A549 (cell line): ENCODE data around the gene ENHO.

ENCODE experiments used
- BHLHE40 ChIP-seq: IDR thresholded peaks from 2 replicates; pipeline ENCODE4 v1.6.1; 2012; ENCODE audit warnings: low read depth, low read length, inconsistent platforms
- CBX2 ChIP-seq: fragments of 200-600 bp; sonication (generic); IDR thresholded peaks from 2 replicates; pipeline ENCODE4 v1.6.1; 2016; ENCODE audit warnings: low read depth, mild to moderate bottlenecking, borderline replicate concordance
- CHD2 ChIP-seq: fragments of 150-350 bp; IDR thresholded peaks from 2 replicates; pipeline ENCODE4 v1.6.1; 2014; ENCODE audit warnings: low read length; ENCODE audit not compliant: partially characterized antibody
- CTCF ChIP-seq: fragments of >200 bp; sonication (Bioruptor Twin); formaldehyde crosslinking; IDR thresholded peaks from 3 replicates; pipeline ENCODE4 v1.5.1; 2016
- EHMT2 ChIP-seq: fragments of 200-600 bp; sonication (generic); IDR thresholded peaks from 2 replicates; pipeline ENCODE4 v1.6.1; 2016; ENCODE audit warnings: antibody characterized with exemption, low read depth, mild to moderate bottlenecking, moderate library complexity
- ELK1 ChIP-seq: fragments of 150-350 bp; IDR thresholded peaks from 2 replicates; pipeline ENCODE4 v1.6.1; 2014; ENCODE audit warnings: low read depth, mild to moderate bottlenecking, low read length
- MAFK ChIP-seq: fragments of 450-650 bp; IDR thresholded peaks from 2 replicates; pipeline ENCODE4 v1.6.1; 2014; ENCODE audit not compliant: partially characterized antibody
- POLR2A ChIP-seq: IDR thresholded peaks from 2 replicates; pipeline ENCODE4 v1.6.1; 2012; ENCODE audit warnings: mild to moderate bottlenecking, low read length
- RAD21 ChIP-seq, 2 experiments: fragments of >200 bp in 1 of 2; sonication (Bioruptor Twin) in 1 of 2; formaldehyde crosslinking in 1 of 2; IDR thresholded peaks in 1 of 2; conservative IDR thresholded peaks in 1 of 2; 2 replicates in 1 of 2; 3 replicates in 1 of 2; pipeline ENCODE4 v1.6.1; 2012 to 2018; ENCODE audit warnings: inconsistent platforms in 1 of 2
- RARB ChIP-seq: fragments of 250-450 bp; sonication (Bioruptor Pico); IDR thresholded peaks from 2 replicates; pipeline ENCODE4 v1.8.0; 2021; ENCODE audit warnings: mild to moderate bottlenecking, moderate library complexity
- ZSCAN20 ChIP-seq: fragments of 250-450 bp; sonication (Bioruptor Pico); IDR thresholded peaks from 2 replicates; pipeline ENCODE4 v1.8.0; 2022; ENCODE audit warnings: mild to moderate bottlenecking, moderate library complexity
- TF ChIP-seq, protein P1 (sequence below): fragments of 200-600 bp; sonication (generic); IDR thresholded peaks from 2 replicates; pipeline ENCODE4 v1.6.1; 2016; ENCODE audit warnings: antibody characterized with exemption, mild to moderate bottlenecking, moderate library complexity

DNA sequence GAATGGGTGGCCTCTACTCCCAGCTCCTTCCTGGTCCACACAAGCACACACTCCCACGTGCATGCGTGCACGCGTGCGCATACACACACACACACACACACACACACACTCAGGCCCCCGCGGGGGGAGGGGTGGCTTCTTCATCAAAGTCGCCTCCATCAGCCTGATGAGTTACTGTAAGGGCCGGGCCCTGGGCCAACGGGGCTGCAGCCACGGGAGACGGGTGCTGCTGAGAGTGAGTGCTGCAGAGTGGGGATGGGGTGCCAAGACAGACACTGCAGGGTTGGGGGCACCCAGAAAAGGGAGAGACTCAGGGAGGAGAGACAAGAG lies 48.7 kb upstream of the ENHO start:
- TF ChIP-seq, protein P1, sequence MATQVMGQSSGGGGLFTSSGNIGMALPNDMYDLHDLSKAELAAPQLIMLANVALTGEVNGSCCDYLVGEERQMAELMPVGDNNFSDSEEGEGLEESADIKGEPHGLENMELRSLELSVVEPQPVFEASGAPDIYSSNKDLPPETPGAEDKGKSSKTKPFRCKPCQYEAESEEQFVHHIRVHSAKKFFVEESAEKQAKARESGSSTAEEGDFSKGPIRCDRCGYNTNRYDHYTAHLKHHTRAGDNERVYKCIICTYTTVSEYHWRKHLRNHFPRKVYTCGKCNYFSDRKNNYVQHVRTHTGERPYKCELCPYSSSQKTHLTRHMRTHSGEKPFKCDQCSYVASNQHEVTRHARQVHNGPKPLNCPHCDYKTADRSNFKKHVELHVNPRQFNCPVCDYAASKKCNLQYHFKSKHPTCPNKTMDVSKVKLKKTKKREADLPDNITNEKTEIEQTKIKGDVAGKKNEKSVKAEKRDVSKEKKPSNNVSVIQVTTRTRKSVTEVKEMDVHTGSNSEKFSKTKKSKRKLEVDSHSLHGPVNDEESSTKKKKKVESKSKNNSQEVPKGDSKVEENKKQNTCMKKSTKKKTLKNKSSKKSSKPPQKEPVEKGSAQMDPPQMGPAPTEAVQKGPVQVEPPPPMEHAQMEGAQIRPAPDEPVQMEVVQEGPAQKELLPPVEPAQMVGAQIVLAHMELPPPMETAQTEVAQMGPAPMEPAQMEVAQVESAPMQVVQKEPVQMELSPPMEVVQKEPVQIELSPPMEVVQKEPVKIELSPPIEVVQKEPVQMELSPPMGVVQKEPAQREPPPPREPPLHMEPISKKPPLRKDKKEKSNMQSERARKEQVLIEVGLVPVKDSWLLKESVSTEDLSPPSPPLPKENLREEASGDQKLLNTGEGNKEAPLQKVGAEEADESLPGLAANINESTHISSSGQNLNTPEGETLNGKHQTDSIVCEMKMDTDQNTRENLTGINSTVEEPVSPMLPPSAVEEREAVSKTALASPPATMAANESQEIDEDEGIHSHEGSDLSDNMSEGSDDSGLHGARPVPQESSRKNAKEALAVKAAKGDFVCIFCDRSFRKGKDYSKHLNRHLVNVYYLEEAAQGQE, result no peak
- TF ChIP-seq RARB (CRISPR knock-in tag) (no peak), CTCF (no peak), RAD21 (conservative IDR thresholded peaks at IDR 0.05 in 1 of 2, IDR thresholded peaks at IDR 0.05 in 1 of 2) (no peak), CHD2 (no peak), MAFK (no peak), EHMT2 (no peak), ZSCAN20 (CRISPR knock-in tag) (no peak), ELK1 (no peak), POLR2A (no peak), BHLHE40 (no peak), CBX2 (no peak)
